Erythroblast (primary cell): ENCODE measurements around the gene ZNF343.

ENCODE experiments used
- GATA1 ChIP-seq: IDR thresholded peaks from 2 replicates; pipeline ENCODE4 v1.6.1; 2011; ENCODE audit warnings: low read depth, mild to moderate bottlenecking, control low read depth, low read length, moderate library complexity
- POLR2A ChIP-seq: IDR thresholded peaks from 2 replicates; pipeline ENCODE4 v1.6.1; 2011; ENCODE audit warnings: mild to moderate bottlenecking, low read length

GRCh38 chr20:2507875-2508630, 662 bp downstream of the ZNF343 start:
- TF ChIP-seq POLR2A (no peak), GATA1 (no peak)
